Hippocampal formation (tissue), 2 donors: ENCODE data around the gene DHRSX.
"Not testable (repeated sequence)": the region's sequence is repeated elsewhere in the genome, so short reads cannot be mapped to it uniquely, and the experiment has no call there.

ENCODE experiments used
- DNase-seq, 2 donors: peaks; one replicate each; lab custom pipeline; 2025; lab: John Stamatoyannopoulos, UW

The DHRSX gene

GRCh38 chrX:2500803-2501558, at the start of gene DHRSX, which contains the start of gene ZBED1:
Gene DHRSX (minus strand): TSS chrX:2500976. CDS start chrX:2500925, 51 bp downstream.
Gene ZBED1 (minus strand): TSS chrX:2500976. CDS start chrX:2490719, 10,257 bp downstream.
- no peak for DNase-seq

- DNase-seq, result no peak
These were observed 49.1 kb upstream of the DHRSX start for GRCh38 chrX:2549876-2550275.

DNA sequence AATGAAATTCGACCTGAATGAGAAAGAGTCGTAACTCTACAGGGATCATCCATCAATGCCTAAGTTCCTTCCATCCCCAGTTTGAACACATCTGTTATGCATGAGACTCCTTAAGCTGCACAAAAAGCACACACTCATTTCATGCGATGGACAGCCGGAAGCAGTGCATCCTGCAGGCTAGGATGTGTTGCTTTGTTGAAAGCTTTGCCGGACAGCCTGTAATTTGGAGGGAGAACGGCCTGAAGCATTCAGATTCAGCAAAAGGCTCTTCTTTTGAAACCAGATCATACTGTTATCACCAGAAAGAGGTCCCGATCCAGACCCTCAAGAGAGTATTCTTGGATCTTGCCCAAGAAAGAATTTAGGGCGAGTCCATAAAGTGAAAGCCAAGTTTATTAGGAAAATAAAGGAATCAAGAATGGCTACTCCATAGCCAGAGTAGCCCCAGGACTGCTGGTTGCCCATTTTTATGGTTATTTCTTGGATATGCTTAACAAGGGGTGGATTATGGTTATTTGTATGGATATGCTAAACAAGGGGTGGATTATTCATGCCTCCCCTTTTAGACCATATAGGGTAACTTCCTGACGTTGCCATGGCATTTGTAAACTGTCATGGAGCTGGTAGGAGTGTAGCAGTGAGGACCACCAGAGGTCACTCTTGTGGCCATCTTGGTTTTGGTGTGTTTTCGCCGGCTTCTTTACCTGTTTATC, 48.1 kb upstream of the DHRSX start:
- DNase-seq, result no peak

GRCh38 chrX:2547736-2548135, 47.0 kb upstream of the DHRSX start:
- no peak for DNase-seq

- no peak for DNase-seq
These were observed 45.7 kb upstream of the DHRSX start for GRCh38 chrX:2546496-2546895.

- no peak for DNase-seq
These were observed 44.4 kb upstream of the DHRSX start for GRCh38 chrX:2545144-2545543.

- DNase-seq, result peak in 1 of 2 donors; percentile 11
These were observed 42.2 kb upstream of the DHRSX start for GRCh38 chrX:2542826-2543521.

- DNase-seq, result no peak
These were observed 40.8 kb upstream of the DHRSX start for GRCh38 chrX:2541603-2542002.

DNA sequence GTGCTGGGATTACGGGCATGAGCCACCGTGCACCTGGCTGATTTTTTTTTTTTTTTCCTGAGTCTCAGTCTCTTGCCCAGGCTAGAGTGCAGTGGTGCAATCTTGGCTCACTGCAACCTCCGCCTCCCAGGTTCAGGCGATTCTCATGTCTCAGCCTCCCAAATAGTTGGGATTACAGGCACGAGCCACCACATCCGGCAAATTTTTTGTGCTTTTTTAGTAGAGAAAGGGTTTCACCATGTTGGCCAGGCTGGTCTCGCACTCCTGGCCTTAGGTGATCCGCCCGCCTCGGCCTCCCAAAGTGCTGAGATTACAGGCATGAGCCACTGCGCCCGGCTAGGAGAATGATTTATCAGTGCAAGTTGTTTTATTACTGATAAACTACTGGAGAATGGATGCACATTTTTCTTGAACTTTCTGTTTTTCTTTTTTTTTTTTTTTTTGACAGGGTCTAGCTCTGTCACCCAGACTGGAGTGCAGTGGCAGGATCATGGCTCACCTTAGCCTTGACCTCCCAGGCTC, 39.7 kb upstream of the DHRSX start:
- DNase-seq, result no peak

DNA sequence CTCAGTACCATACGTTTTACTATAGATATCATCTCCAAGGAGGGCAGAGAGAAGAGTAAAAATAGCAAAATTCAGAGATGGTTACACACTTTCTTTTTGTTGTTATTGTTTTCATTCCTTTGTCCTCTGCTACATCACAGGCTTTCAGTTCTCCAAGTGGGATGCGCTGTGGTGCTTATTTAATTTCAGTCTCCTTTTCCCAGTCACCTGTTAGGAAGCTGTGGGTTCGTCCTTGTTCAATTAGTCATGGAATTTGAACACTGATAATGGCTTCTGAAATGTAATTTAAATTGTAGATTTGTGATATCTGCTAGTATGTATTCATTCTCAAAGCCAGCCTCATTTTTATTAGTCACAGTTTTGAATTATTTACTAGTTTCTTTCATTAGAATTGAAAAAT, 38.8 kb upstream of the DHRSX start:
- no peak for DNase-seq

- peak; percentile 31 to 35 for DNase-seq
These were observed 37.4 kb upstream of the DHRSX start for GRCh38 chrX:2538031-2538757.

- no peak for DNase-seq
These were observed 36.2 kb upstream of the DHRSX start for GRCh38 chrX:2536974-2537373.

DNA sequence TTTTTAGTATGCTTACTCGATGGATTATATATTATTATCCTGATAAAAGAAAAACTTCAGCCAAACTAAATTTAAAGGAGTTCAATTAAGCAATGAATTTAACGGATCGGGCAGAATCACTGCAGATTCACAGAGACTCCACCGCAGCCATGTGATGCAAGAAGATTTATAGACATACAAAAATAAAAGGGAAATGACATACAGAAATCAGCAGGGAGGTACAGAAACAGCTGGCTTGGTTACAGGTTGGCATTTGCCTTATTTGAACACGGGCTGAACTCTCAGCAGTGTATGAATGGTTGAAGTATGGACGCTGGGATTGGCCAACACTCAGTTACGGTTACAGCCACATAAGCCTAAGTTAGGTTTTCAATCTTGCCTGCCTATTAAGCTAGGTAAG, 35.4 kb upstream of the DHRSX start:
- no peak for DNase-seq

DNA sequence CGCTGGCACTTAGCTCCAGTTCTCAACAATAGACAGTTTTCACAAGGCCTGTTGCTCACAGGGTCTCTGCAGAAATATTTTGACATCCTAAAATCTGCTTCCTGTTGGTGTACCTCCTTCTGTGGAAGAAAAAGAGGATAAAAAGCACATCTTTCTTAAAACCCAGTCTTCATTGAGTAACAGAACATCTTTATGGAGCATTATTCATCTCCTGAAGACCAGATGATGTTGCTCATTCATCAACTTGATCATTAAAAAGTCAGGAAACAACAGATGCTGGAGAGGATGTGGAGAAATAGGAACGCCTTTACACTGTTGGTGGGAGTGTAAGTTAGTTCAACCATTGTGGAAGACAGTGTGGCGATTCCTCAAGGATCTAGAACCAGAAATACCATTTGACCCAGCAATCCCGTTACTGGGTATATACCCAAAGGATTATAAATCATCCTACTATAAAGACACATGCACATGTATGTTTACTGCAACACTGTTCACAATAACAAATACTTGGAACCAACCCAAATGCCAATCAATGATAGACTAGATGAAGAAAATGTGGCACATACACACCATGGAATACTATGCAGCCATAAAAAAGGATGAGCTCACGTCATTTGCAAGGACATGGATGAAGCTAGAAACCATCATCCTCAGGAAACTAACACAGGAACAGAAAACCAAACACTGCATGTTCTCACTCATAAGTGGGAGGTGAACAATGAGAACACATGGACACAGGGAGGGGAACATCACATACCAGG, 33.7 kb upstream of the DHRSX start:
- not testable (repeated sequence) for DNase-seq

- no peak for DNase-seq
These were observed 32.6 kb upstream of the DHRSX start for GRCh38 chrX:2533424-2533823.

GRCh38 chrX:2526390-2526789, 25.6 kb upstream of the DHRSX start:
- no peak for DNase-seq

DNA sequence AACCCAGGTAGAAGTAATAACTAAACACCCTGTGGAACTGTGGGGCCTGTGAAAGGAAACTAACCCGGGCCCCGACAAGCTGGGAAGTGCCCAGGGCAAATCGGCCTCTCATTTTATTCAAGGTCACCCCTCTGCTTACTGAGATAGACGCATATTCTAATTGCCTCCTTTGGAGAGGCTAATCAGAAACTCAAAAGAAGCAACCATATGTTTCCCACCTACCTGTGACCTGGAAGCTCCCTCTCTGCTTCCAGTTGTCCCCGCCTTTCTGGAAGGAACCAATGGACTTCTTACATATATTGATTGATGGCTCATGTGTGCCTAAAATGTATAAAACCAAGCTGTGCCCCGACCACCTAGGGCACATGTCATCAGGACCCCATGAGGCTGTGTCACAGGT, 23.1 kb upstream of the DHRSX start:
- DNase-seq, result no peak

DNA sequence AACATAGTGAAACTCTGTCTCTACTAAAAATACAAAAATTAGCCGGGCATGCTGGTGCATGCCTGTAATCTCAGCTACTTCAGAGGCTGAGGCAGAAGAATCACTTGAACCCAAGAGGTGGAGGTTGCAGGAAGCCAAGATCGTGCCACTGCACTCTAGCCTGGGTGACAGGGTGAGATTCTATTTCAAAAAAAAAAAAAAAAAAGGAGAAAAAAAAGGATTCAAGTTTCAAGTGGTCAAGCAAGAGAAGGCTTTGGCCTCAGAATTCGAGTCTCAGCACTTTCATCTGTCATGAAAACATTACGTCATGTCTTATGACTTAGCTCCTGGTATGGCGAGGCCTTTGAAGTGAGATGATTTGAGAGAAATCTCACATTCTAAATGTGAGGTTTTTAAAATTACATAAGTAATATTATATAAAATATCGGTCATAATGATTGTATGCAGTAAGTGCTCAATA, 21.2 kb upstream of the DHRSX start:
- no peak for DNase-seq

DNA sequence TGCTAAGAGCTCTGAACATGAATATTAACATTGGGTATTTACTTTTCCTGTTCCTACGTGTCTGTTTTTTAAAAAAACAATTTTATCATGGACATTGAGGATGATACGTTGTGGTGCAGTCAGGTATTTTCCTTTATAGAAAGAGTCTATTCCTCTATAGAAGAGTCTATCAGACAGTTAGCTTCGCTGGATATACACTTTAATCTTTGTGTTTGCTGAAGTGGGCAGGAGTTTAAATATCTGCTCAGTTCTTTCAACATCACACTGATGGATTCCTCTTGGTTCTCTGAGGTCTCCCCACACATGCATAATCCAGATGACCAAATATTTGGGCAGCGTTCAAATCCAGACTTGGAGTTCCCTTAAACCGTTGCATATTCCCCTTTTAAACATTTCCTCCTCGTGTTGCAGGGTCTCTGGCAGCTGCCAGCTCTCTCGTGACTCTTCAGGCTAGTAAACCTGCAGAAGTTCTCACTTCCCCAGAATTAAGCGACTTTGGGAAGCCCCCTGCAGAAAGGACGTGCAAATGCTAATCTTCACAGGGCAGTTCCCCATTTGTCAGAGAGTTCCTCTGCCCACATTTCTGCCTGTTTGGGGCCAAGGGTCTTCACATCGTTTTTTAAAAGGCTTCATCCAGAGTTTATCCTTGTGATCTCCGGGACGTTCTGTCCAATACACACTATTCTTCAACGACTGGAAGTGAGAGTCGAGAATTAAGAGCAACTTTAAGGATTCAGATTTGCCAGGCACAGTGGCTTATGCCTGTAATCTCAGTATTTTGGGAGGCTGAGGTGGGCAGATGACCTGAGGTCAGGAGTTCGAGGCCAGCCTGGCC, 20.5 kb upstream of the DHRSX start:
- no peak for DNase-seq

DNA sequence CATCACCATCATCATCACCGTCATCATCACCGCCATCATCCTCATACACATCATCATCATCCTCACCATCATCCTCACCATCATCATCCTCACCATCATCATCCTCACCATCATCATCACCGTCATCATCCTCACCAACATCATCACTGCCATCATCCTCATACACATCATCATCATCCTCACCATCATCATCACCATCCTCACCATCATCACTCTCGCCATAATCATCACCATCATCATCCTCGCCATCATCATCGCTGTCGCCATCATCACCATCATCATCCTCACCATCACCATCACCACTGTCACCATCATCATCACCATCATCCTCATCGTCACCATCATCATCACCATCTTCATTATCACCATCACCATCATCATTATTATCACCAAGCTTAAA, 19.8 kb upstream of the DHRSX start:
- no peak for DNase-seq
